Testis (tissue), 3 donors: ENCODE measurements around the gene PUSL1. TPM values are rescaled to one million over a fixed set of nuclear protein-coding genes. Genes with fewer than 3 reads are reported as not detected.

Experiments
- DNase-seq: peaks from one replicate; pipeline ENCODE4 v3.0.0-alpha.2; 2019
- H3K27ac ChIP-seq, 2 donors: fragments of 200-600 bp; sonication (generic); one replicate each; pipeline ENCODE4 v1.5.1; 2019
- H3K27me3 ChIP-seq: fragments of 200-600 bp; sonication (generic); one replicate; pipeline ENCODE4 v1.5.1; 2019
- H3K36me3 ChIP-seq: fragments of 200-600 bp; sonication (generic); one replicate; pipeline ENCODE4 v1.5.1; 2017; ENCODE audit warnings: low read depth; ENCODE audit errors: missing control alignments
- H3K4me1 ChIP-seq: fragments of 200-600 bp; sonication (generic); one replicate; pipeline ENCODE4 v1.5.1; 2019
- H3K4me3 ChIP-seq, 2 donors: fragments of 200-600 bp; sonication (generic); one replicate each; pipeline ENCODE4 v1.5.1; 2017 to 2019
- H3K9me3 ChIP-seq: fragments of 200-600 bp; sonication (generic); one replicate; pipeline ENCODE4 v1.5.1; 2017
- POLR2A ChIP-seq: fragments of 450-650 bp; IDR thresholded peaks from one replicate; pipeline ENCODE4 v1.6.1; 2017; ENCODE audit warnings: antibody characterized with exemption, mild to moderate bottlenecking, moderate library complexity
- whole genome bisulfite sequencing, 2 donors: methylation state at CpG; one replicate each; pipeline ENCODE4 v1.1.5; 2018; 5-methylcytosine and 5-hydroxymethylcytosine counted together
- intact Hi-C: fragments of 100-400 bp; cut with DNase I; formaldehyde crosslinking; loops from one replicate; pipeline ENCODE4 v1.15.1; 2023; ENCODE audit warnings: low total_unique reads
- polyA plus RNA-seq: library from polyadenylated mRNA; stranded (reverse); fragments of 350-450 nt; fragmentation: Illumina TruSeq; extraction: RNeasy Lipid Tissue Mini Kit (QIAGEN cat#74804); gene quantifications from one replicate; pipeline ENCODE4 v1.2.3, GENCODE V29; 2014; ENCODE audit warnings: low read depth, low replicate concordance; ENCODE audit not compliant: insufficient read depth
- total RNA-seq, 2 donors: library from RNA; depleted of rRNA; stranded (reverse); fragments of >200 nt; gene quantifications; one replicate each; pipeline ENCODE4 v1.2.3, GENCODE V29; 2016
- TF ChIP-seq, protein P1 (sequence below), 3 experiments: fragments of 450-650 bp in 2 of 3; fragments of 200-600 bp in 1 of 3; sonication (generic) in 1 of 3; IDR thresholded peaks; one replicate each; pipeline ENCODE4 v1.5.1; 2016 to 2019; ENCODE audit warnings: antibody characterized with exemption in 3 of 3, mild to moderate bottlenecking in 2 of 3, moderate library complexity in 1 of 3

The PUSL1 gene
- total and polyA plus RNA-seq, 3 donors from 2014 or later, result 12.4 to 39.0 (median 35.4) TPM

DNA sequence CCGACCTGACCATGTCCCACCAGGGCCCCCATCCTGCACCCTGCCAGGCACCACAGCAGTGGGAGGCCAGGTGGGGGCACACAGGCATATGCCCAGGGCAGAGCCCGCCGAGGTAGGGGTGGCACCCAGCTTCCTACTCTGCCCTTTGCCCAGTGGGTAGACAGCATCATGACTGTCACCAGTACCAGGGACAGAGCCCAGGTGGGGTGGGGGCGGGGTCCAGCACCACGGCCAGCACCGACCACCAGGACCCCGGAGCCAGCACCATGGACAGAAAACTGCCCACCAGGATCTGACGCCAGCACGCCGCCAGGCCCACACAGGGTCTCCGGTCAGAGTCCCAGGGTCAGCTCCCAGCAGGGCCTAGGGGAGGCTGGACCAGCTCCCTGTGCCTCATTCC is 26.4 kb downstream of the PUSL1 start:
- WGBS, 2 donors, result 74 to 84% methylated on average over 7 to 8 of the region's 11 CpGs
- DNase-seq, result no peak
- Histone ChIP-seq H3K36me3 (no peaks in the 10 kb centered on the region), H3K9me3 (no peaks in the 10 kb centered on the region), H3K4me1 (peaks cover 8% of the 10 kb centered on the region), H3K4me3 (no peak overlapping the region), H3K27ac (no peak overlapping the region), H3K27me3 (no peaks in the 10 kb centered on the region)
- TF ChIP-seq, protein P1, sequence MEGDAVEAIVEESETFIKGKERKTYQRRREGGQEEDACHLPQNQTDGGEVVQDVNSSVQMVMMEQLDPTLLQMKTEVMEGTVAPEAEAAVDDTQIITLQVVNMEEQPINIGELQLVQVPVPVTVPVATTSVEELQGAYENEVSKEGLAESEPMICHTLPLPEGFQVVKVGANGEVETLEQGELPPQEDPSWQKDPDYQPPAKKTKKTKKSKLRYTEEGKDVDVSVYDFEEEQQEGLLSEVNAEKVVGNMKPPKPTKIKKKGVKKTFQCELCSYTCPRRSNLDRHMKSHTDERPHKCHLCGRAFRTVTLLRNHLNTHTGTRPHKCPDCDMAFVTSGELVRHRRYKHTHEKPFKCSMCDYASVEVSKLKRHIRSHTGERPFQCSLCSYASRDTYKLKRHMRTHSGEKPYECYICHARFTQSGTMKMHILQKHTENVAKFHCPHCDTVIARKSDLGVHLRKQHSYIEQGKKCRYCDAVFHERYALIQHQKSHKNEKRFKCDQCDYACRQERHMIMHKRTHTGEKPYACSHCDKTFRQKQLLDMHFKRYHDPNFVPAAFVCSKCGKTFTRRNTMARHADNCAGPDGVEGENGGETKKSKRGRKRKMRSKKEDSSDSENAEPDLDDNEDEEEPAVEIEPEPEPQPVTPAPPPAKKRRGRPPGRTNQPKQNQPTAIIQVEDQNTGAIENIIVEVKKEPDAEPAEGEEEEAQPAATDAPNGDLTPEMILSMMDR (IDR thresholded peaks at IDR 0.05), result no peak
- intact Hi-C loops, result no loop called here

DNA sequence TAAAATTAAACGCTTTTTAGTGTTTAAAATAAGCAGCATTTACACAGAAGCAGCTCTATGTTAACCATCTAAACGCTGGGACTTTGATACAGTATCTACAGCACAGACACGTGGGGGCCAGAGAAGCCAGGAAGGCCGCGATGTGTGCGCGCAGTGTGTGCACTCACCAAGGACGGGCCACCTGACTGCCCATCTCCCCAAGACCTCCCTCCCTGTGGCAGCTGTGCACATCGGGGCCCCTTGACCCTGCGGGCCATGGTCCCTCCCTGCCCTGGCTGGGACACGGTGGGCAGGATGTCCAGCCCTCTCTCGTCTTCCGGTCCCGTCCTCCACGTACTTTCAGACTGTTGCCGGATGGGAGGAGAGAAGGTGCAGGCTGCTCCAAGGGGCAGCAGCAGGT is 26.9 kb downstream of the PUSL1 start:
- no peak overlapping the region for H3K27ac ChIP-seq
- no peaks in the 10 kb centered on the region for H3K9me3 ChIP-seq
- H3K27me3 ChIP-seq, result no peaks in the 10 kb centered on the region
- intact Hi-C loops, result no loop called here
- H3K4me3 ChIP-seq, result no peak overlapping the region
- 68 to 75% methylated on average over 10 to 16 of the region's 16 CpGs for WGBS, 2 donors
- TF ChIP-seq, protein P1 (IDR thresholded peaks at IDR 0.05), result no peak
- no peak for TF ChIP-seq POLR2A
- peaks cover 8% of the 10 kb centered on the region for H3K4me1 ChIP-seq
- H3K36me3 ChIP-seq, result no peaks in the 10 kb centered on the region
- DNase-seq, result no peak

DNA sequence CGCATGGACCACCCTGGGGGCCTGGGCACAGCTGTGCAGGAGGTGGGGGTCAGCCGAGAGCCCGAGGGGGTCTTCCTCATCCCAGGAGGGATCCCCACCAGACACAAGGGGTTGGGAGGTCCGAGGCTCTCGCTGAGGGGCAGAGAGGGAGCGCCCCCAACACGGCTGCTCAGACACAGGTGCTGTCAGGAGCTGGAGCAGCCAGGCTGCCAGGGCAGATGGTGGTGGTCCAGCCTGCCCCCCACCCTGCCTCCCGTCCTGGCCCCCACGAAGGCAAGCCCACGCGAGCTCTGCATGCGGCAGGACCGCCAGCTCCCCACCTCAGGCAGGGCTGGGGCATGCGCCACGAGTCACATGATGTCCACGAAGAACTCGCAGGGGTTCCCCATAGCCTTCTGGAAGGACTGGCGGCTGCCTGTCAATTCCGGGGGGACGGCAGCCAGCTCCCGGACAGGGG is 27.4 kb downstream of the PUSL1 start:
- Histone ChIP-seq H3K27me3 (no peaks in the 10 kb centered on the region), H3K27ac (no peak overlapping the region), H3K4me3 (no peak overlapping the region), H3K9me3 (no peaks in the 10 kb centered on the region), H3K4me1 (peaks cover 8% of the 10 kb centered on the region), H3K36me3 (no peaks in the 10 kb centered on the region)
- TF ChIP-seq, protein P1 (IDR thresholded peaks at IDR 0.05), result no peak
- no peak for TF ChIP-seq POLR2A
- no peak for DNase-seq
- 91 to 100% methylated on average over 1 to 21 of the region's 21 CpGs for whole genome bisulfite sequencing, 2 donors
- intact Hi-C loops, result no loop called here

DNA sequence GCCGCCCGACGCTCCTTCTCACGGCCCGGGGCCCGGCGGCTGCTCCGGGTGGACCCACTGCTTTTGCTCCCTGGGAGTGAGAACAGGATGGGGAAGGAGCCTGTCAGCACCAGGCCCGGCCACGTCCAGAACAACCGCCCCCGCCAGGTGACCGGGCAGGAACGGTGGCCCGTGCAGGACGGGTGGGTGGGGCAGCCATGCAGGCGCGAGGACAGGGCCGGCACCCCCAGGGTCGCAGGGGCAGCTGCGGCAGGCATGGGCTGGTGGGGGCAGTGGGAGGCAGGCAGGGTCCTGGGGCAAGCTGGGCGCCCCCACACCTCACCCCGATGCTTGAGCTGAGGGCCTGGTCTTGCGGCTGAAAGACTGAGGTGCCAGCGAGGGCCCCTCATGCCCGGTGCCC is 28.0 kb downstream of the PUSL1 start:
- H3K4me3 ChIP-seq, result no peak overlapping the region
- no peak for TF ChIP-seq POLR2A
- TF ChIP-seq, protein P1 (IDR thresholded peaks at IDR 0.05), result no peak
- intact Hi-C loops, result no loop called here
- H3K27me3 ChIP-seq, result no peaks in the 10 kb centered on the region
- H3K4me1 ChIP-seq, result peaks cover 8% of the 10 kb centered on the region
- WGBS, 2 donors, result 91 to 94% methylated on average over 12 to 20 of the region's 26 CpGs
- DNase-seq, result no peak
- no peak overlapping the region for H3K27ac ChIP-seq
- no peaks in the 10 kb centered on the region for H3K36me3 ChIP-seq
- no peaks in the 10 kb centered on the region for H3K9me3 ChIP-seq
